GM19438 (cell line): ENCODE measurements around the gene COMMD1.

Experiments used
- ATAC-seq: cut with Tn5 transposase; IDR thresholded peaks from one replicate; pipeline ENCODE4 v1.9.1; 2021; ENCODE audit warnings: low read depth; ENCODE audit not compliant: unreplicated experiment

Gene COMMD1

GRCh38 chr2:62163106-62163831, 257.8 kb downstream of the COMMD1 start:
- no peak for ATAC-seq

GRCh38 chr2:62163834-62164233, 258.4 kb downstream of the COMMD1 start:
- ATAC-seq, result no peak

GRCh38 chr2:62175728-62176127, 270.3 kb downstream of the COMMD1 start:
- no peak for ATAC-seq

- ATAC-seq, result no peak
Measured at GRCh38 chr2:62176801-62177200, 271.3 kb downstream of the COMMD1 start.

- ATAC-seq, result no peak
Measured at GRCh38 chr2:62177392-62178049, 272.0 kb downstream of the COMMD1 start.

- no peak for ATAC-seq
Measured at GRCh38 chr2:62178741-62179271, 273.3 kb downstream of the COMMD1 start.

- no peak for ATAC-seq
Measured at GRCh38 chr2:62180975-62181374, 275.5 kb downstream of the COMMD1 start.

GRCh38 chr2:62181843-62182242, 276.4 kb downstream of the COMMD1 start:
- ATAC-seq, result no peak

- no peak for ATAC-seq
Measured at GRCh38 chr2:62184512-62185230, 279.2 kb downstream of the COMMD1 start.
